H1 (cell line): ENCODE measurements around the gene TTC38. TPM values are rescaled to one million over a fixed set of nuclear protein-coding genes. Genes with fewer than 3 reads are reported as not detected.

Experiments
- CBX8 ChIP-seq: fragments of 300-800, 300-1000 bp; sonication (generic); IDR thresholded peaks from 2 replicates; pipeline ENCODE4 v1.7.1; 2016; ENCODE audit warnings: low read depth, low read length, borderline replicate concordance
- POU5F1 ChIP-seq: IDR thresholded peaks from 2 replicates; pipeline ENCODE4 v1.6.1; 2011; ENCODE audit warnings: low read depth, mild to moderate bottlenecking, low read length, moderate library complexity
- polyA plus RNA-seq, 7 experiments: library from polyadenylated mRNA; depleted of rRNA in 3 of 7; stranded (reverse) in 5 of 7; unstranded in 2 of 7; fragments of >200 nt in 5 of 7; fragments of 200-250 nt in 2 of 7; gene quantifications; 1 replicate in 5 of 7; 2 replicates in 1 of 7; 4 replicates in 1 of 7; pipeline versions ENCODE4 v1.2.1 to v1.2.3, GENCODE V29; 2011 to 2013; ENCODE audit warnings: missing spikeins in 2 of 7, mixed read lengths in 2 of 7
- total RNA-seq: library from RNA; stranded (reverse); fragmentation: NEBNext Ultra II Directional; extraction: Animal tissue kit (Norgen Biotek cat#: 25700); gene quantifications from 2 replicates; pipeline ENCODE4 v1.2.1, GENCODE V29; 2021

TTC38 gene
- total and polyA plus RNA-seq, 2 of the 8 experiments (the other 6 are each of a cell fraction or from before 2014, with no cell fraction given) = 25.3 to 34.8 TPM

DNA sequence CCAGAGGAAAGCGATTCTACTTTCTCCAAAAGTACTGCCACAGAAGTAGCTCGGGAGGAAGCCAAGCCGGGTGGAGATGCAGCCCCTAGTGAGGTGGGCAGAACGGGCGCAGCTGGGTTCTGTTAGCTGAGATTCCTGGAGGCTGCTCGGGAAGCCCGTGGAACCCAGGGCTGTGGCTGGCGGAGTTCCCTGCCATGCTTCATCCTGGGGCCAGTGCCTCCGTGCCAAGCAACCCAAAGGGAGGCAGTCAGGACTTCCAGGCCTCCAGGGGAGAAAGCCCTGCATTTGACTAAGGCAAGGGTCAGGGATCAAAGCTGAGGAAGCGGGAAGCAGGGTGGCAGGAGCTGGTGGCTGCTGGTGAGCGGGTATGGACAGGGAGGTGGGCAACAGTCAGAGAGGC lies 61.0 kb downstream of the TTC38 start (continued):
- TF ChIP-seq CBX8 (no peak), POU5F1 (no peak)
